Endothelial cell of umbilical vein (primary cell): ENCODE data around the gene SLC46A3.

Source experiments
- CTCF ChIP-seq, 2 donors: IDR thresholded peaks; 1 replicate in 1 of 2; 2 replicates in 1 of 2; pipeline ENCODE4 v1.5.1; 2011; ENCODE audit warnings: low read length in 2 of 2, mild to moderate bottlenecking in 2 of 2, moderate library complexity in 2 of 2, control low read depth in 1 of 2, inconsistent platforms in 1 of 2, low read depth in 1 of 2; ENCODE audit not compliant: insufficient read depth in 1 of 2; ENCODE audit errors: extremely low read depth in 1 of 2
- EZH2 ChIP-seq: IDR thresholded peaks from 2 replicates; pipeline ENCODE4 v1.6.1; 2012; ENCODE audit warnings: borderline replicate concordance, low read depth, mild to moderate bottlenecking, moderate library complexity, low read length, inconsistent platforms; ENCODE audit not compliant: severe bottlenecking
- FOS ChIP-seq: IDR thresholded peaks from 2 replicates; pipeline ENCODE4 v1.6.1; 2011; ENCODE audit warnings: mild to moderate bottlenecking, low read length, moderate library complexity, borderline replicate concordance; ENCODE audit not compliant: insufficient read depth
- MAX ChIP-seq: IDR thresholded peaks from 2 replicates; pipeline ENCODE4 v1.6.1; 2011; ENCODE audit not compliant: insufficient read depth, insufficient read length
- MYC ChIP-seq: IDR thresholded peaks from one replicate; pipeline ENCODE4 v1.6.1; 2011; ENCODE audit warnings: mild to moderate bottlenecking, low read depth, low read length
- POLR2A ChIP-seq: IDR thresholded peaks from 2 replicates; pipeline ENCODE4 v1.6.1; 2012; ENCODE audit warnings: low read depth, mild to moderate bottlenecking, control low read depth, low read length
- POLR2AphosphoS5 ChIP-seq: IDR thresholded peaks from 2 replicates; pipeline ENCODE4 v1.6.1; 2012; ENCODE audit warnings: low read depth, mild to moderate bottlenecking, control low read depth, low read length, moderate library complexity; ENCODE audit not compliant: insufficient read depth

- TF ChIP-seq POLR2A: no peak
- TF ChIP-seq CTCF (IDR thresholded peaks at IDR 0.05; ENCODE audit: extremely low read depth in 1 of 2, insufficient read depth in 1 of 2, low read depth in 1 of 2, low read length in 2 of 2): no peak
- no peak for TF ChIP-seq FOS
- no peak for TF ChIP-seq MAX
- TF ChIP-seq POLR2AphosphoS5: no peak
- TF ChIP-seq MYC: no peak
- no peak for TF ChIP-seq EZH2
Observed at GRCh38 chr13:28704919-28705318, 13.9 kb downstream of the SLC46A3 start.
